Activated naive CD8-positive, alpha-beta T cell treated with anti-CD3 and anti-CD28 coated beads for 36 hours (primary cell): ENCODE results near the gene TMEM223. TPM values are rescaled to one million over a fixed set of nuclear protein-coding genes. Genes with fewer than 3 reads are reported as not detected.

Experiments used
- DNase-seq: peaks from one replicate; pipeline ENCODE4 v3.0.0; 2021
- H3K27ac Mint-ChIP-seq: one replicate; pipeline ENCODE4 v1.8.0; 2022; ENCODE audit warnings: mild to moderate bottlenecking, moderate library complexity, mixed read lengths
- H3K27me3 Mint-ChIP-seq: one replicate; pipeline ENCODE4 v1.8.0; 2022; ENCODE audit warnings: mild to moderate bottlenecking, mixed read lengths
- H3K36me3 Mint-ChIP-seq: one replicate; pipeline ENCODE4 v1.8.0; 2021; ENCODE audit warnings: mild to moderate bottlenecking, mixed read lengths
- H3K4me1 Mint-ChIP-seq: one replicate; pipeline ENCODE4 v1.8.0; 2021; ENCODE audit warnings: mixed read lengths
- H3K4me3 Mint-ChIP-seq: one replicate; pipeline ENCODE4 v1.8.0; 2022; ENCODE audit warnings: mild to moderate bottlenecking, moderate library complexity, mixed read lengths
- H3K9me3 Mint-ChIP-seq: one replicate; pipeline ENCODE4 v1.8.0; 2022; ENCODE audit warnings: mixed read lengths
- total RNA-seq, 2 experiments: library from RNA; stranded (reverse); gene quantifications; one replicate each; pipeline ENCODE4 v1.2.3, GENCODE V29; 2021

The TMEM223 gene
- total RNA-seq, 2 experiments from 2014 or later, result 9.4 to 10.0 TPM

- no peak for DNase-seq
- peaks cover 24% of the 10 kb centered on the region for H3K36me3 Mint-ChIP-seq
- no peaks in the 10 kb centered on the region for H3K9me3 Mint-ChIP-seq
- peaks cover 32% of the 10 kb centered on the region for H3K4me1 Mint-ChIP-seq
- H3K27me3 Mint-ChIP-seq, result no peaks in the 10 kb centered on the region
- H3K4me3 Mint-ChIP-seq, result peak overlapping the region; percentile 99
- H3K27ac Mint-ChIP-seq, result peak overlapping the region; percentile 38
Observed at GRCh38 chr11:62806611-62807121, 14.9 kb upstream of the TMEM223 start.

DNA sequence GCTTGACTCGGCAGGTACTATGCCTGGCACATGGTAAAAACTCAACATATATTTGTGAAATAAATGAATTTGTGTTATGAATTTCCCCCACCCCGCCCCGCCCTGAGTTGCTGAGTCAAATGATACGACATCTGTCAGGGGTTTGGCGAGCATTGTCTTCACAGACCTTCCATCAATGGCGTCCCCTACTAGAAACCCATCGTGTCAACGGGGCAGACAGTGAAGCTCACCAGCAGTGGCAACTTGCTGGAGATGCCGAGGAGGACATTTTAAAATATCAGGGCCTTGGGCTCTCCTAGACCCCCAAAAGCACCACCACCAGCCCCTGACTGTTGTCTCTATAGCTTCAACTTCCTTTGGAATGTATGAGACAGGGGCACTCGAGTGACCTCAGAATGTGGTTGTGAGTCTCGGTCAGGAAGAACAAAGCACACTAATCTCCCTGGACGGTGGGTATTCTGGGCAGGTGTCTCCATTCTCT lies 14.2 kb upstream of the TMEM223 start:
- Mint-ChIP-seq H3K9me3 (no peaks in the 10 kb centered on the region), H3K27me3 (no peaks in the 10 kb centered on the region), H3K27ac (peak overlapping the region; percentile 94), H3K36me3 (peaks cover 29% of the 10 kb centered on the region), H3K4me1 (peaks cover 37% of the 10 kb centered on the region), H3K4me3 (peak overlapping the region; percentile 99)
- DNase-seq, result peak; percentile 29

GRCh38 chr11:62805076-62805892 lies 13.5 kb upstream of the TMEM223 start, which contains the start of gene NXF1:
Gene NXF1 (minus strand): TSS chr11:62805440. CDS start chr11:62805356, 84 bp downstream.
- peaks cover 32% of the 10 kb centered on the region for H3K36me3 Mint-ChIP-seq

GRCh38 chr11:62804310-62805075 lies 12.7 kb upstream of the TMEM223 start:
- H3K4me1 Mint-ChIP-seq, result peaks cover 41% of the 10 kb centered on the region

More at GRCh38 chr11:62805076-62805892, 13.5 kb upstream of the TMEM223 start, which contains the start of gene NXF1:
- H3K27ac Mint-ChIP-seq, result peak within 1 kb of the TSS; percentile 96
- peak within 1 kb of the TSS; percentile 99 for H3K4me3 Mint-ChIP-seq
- peak; percentile 97 for DNase-seq
- H3K4me1 Mint-ChIP-seq, result peaks cover 37% of the 10 kb centered on the region
- H3K9me3 Mint-ChIP-seq, result no peaks in the 10 kb centered on the region
- no peaks in the 10 kb centered on the region for H3K27me3 Mint-ChIP-seq

GRCh38 chr11:62801071-62801470 lies 9.3 kb upstream of the TMEM223 start:
- peaks cover 34% of the 10 kb centered on the region for H3K4me1 Mint-ChIP-seq
- no peaks in the 10 kb centered on the region for H3K27me3 Mint-ChIP-seq
- H3K36me3 Mint-ChIP-seq, result peaks cover 47% of the 10 kb centered on the region
- no peak for DNase-seq
- H3K27ac Mint-ChIP-seq, result peak overlapping the region; percentile 62
- H3K9me3 Mint-ChIP-seq, result no peaks in the 10 kb centered on the region
- H3K4me3 Mint-ChIP-seq, result no peak overlapping the region

More at GRCh38 chr11:62804310-62805075, 12.7 kb upstream of the TMEM223 start:
- peaks cover 36% of the 10 kb centered on the region for H3K36me3 Mint-ChIP-seq
- H3K27me3 Mint-ChIP-seq, result no peaks in the 10 kb centered on the region
- H3K4me3 Mint-ChIP-seq, result peak overlapping the region; percentile 99
- no peak for DNase-seq
- peak overlapping the region; percentile 96 for H3K27ac Mint-ChIP-seq
- H3K9me3 Mint-ChIP-seq, result no peaks in the 10 kb centered on the region

GRCh38 chr11:62799486-62799885 lies 7.7 kb upstream of the TMEM223 start:
- Mint-ChIP-seq H3K4me3 (no peak overlapping the region), H3K4me1 (peaks cover 31% of the 10 kb centered on the region), H3K9me3 (no peaks in the 10 kb centered on the region), H3K36me3 (peaks cover 47% of the 10 kb centered on the region), H3K27ac (peak overlapping the region; percentile 16), H3K27me3 (no peaks in the 10 kb centered on the region)
- DNase-seq, result no peak

GRCh38 chr11:62796281-62796680 lies 4.5 kb upstream of the TMEM223 start:
- Mint-ChIP-seq H3K27ac (peak overlapping the region; percentile 34), H3K4me1 (peaks cover 20% of the 10 kb centered on the region), H3K27me3 (no peaks in the 10 kb centered on the region), H3K9me3 (no peaks in the 10 kb centered on the region), H3K4me3 (no peak overlapping the region), H3K36me3 (peaks cover 39% of the 10 kb centered on the region)
- no peak for DNase-seq

DNA sequence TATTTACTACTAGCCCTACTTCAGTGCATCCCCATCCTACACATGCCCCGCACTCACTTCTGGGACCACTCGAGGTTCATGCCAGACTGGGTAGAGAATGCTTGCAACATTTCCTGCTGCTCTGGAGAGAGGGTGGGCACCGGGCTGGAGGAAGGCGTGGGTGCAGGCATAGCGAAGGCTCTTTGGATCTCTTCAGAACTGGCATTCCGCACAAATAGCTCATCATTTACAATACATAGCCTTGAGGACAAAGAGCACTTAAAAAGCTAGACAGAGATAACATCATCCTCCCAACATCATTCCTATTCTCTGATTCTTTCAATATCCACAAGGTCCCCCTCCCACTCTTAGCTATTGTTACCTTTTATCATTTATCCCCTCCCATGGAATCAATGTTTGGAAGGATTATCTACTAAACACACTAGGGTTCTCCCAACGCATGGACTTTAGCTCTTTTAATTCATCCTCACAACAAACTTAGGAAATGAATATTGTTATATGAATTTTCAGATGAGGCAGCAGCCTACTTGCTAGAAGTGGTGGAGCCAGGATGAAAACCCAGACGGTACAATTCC lies 2.5 kb upstream of the TMEM223 start:
- H3K36me3 Mint-ChIP-seq, result peaks cover 38% of the 10 kb centered on the region
- H3K27me3 Mint-ChIP-seq, result no peaks in the 10 kb centered on the region
- no peak for DNase-seq
- H3K4me1 Mint-ChIP-seq, result peaks cover 32% of the 10 kb centered on the region
- no peak overlapping the region for H3K4me3 Mint-ChIP-seq
- no peaks in the 10 kb centered on the region for H3K9me3 Mint-ChIP-seq
- peak overlapping the region; percentile 21 for H3K27ac Mint-ChIP-seq

GRCh38 chr11:62792202-62792575 lies 383 bp upstream of the TMEM223 start:
- H3K36me3 Mint-ChIP-seq, result peaks cover 40% of the 10 kb centered on the region
- peak overlapping the region; percentile 93 for H3K27ac Mint-ChIP-seq
- peak overlapping the region; percentile 92 for H3K4me3 Mint-ChIP-seq
- H3K9me3 Mint-ChIP-seq, result no peaks in the 10 kb centered on the region
- H3K27me3 Mint-ChIP-seq, result no peaks in the 10 kb centered on the region
- H3K4me1 Mint-ChIP-seq, result peaks cover 39% of the 10 kb centered on the region
- DNase-seq, result peak; percentile 18

DNA sequence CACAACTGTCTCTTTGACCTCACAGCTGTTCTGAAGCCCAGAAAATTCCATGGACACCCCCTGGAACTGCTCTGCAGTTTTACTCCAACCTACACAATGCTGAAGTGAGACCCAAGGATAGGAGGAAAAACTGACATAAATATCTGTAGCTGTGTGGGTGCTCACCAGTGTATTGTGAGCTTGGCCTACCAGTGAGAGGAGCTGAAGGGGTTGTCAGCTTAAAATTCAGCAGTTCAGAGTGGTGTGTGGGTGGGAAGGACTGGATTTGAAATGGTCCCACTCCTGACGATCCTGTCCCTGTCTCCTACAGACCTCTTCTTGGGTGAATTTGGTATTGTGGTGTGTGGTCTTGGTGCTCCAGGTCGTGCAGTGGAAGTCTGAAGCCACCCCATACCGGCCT lies 2.2 kb downstream of the TMEM223 start:
- Mint-ChIP-seq H3K27ac (peak overlapping the region; percentile 93), H3K4me3 (peak overlapping the region; percentile 90), H3K4me1 (peaks cover 46% of the 10 kb centered on the region), H3K9me3 (no peaks in the 10 kb centered on the region), H3K27me3 (no peaks in the 10 kb centered on the region), H3K36me3 (peaks cover 37% of the 10 kb centered on the region)
- no peak for DNase-seq

GRCh38 chr11:62788991-62789390 lies 2.8 kb downstream of the TMEM223 start:
- Mint-ChIP-seq H3K9me3 (no peaks in the 10 kb centered on the region), H3K27me3 (no peaks in the 10 kb centered on the region), H3K36me3 (peaks cover 37% of the 10 kb centered on the region), H3K27ac (peak overlapping the region; percentile 68), H3K4me3 (peak overlapping the region; percentile 90), H3K4me1 (peaks cover 42% of the 10 kb centered on the region)
- no peak for DNase-seq

- no peaks in the 10 kb centered on the region for H3K27me3 Mint-ChIP-seq
- peak; percentile 96 for DNase-seq
- peaks cover 35% of the 10 kb centered on the region for H3K36me3 Mint-ChIP-seq
- peak within 1 kb of the TSS; percentile 92 for H3K27ac Mint-ChIP-seq
- H3K9me3 Mint-ChIP-seq, result no peaks in the 10 kb centered on the region
- H3K4me3 Mint-ChIP-seq, result peak within 1 kb of the TSS; percentile 90
- H3K4me1 Mint-ChIP-seq, result peaks cover 36% of the 10 kb centered on the region
Observed at GRCh38 chr11:62787005-62787759, 4.6 kb downstream of the TMEM223 start, which contains the start of gene TMEM179B. Gene TMEM179B (plus strand): TSS chr11:62787402. CDS start chr11:62787432, 30 bp downstream.

DNA sequence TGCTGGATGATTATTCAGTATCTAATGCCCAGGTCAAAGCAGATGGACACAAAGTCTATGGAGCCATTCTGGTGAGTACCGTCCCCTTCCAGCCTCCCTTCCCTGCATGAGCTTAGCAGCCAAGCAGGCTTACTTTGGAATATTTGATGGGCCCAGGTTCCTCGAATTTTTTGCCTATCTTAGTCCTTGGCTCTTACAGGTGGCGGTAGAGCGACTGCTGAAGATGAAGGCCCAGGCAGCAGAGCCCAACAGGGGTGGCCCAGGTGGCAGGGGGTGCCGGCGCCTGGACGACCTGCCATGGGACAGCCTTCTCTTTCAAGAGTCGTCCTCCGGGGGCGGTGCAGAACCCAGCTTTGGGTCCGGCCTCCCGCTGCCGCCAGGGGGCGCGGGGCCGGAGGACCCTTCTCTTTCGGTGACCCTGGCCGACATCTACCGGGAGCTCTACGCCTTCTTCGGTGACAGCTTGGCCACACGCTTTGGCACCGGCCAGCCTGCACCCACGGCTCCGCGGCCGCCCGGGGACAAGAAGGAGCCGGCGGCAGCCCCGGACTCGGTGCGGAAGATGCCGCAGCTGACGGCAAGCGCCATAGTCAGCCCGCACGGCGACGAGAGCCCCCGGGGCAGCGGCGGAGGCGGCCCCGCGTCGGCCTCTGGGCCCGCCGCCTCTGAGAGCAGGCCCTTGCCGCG lies 5.3 kb downstream of the TMEM223 start:
- H3K4me1 Mint-ChIP-seq, result peaks cover 33% of the 10 kb centered on the region
- peak; percentile 87 for DNase-seq
- H3K36me3 Mint-ChIP-seq, result peaks cover 30% of the 10 kb centered on the region
- no peaks in the 10 kb centered on the region for H3K27me3 Mint-ChIP-seq
- no peaks in the 10 kb centered on the region for H3K9me3 Mint-ChIP-seq
- peak overlapping the region; percentile 88 for H3K27ac Mint-ChIP-seq
- H3K4me3 Mint-ChIP-seq, result peak overlapping the region; percentile 81
